Mammary epithelial cell (primary cell): ENCODE results near the gene GRIN3B.

Experiments used
- CTCF ChIP-seq, 2 donors: IDR thresholded peaks in 1 of 2; conservative IDR thresholded peaks in 1 of 2; 2 replicates each; pipeline ENCODE4 v1.5.1; 2011 to 2012; ENCODE audit warnings: inconsistent platforms in 2 of 2, low read length in 2 of 2, mild to moderate bottlenecking in 2 of 2, control low read depth in 1 of 2, low read depth in 1 of 2; ENCODE audit not compliant: insufficient read depth in 1 of 2; ENCODE audit errors: extremely low read depth in 1 of 2
- EZH2 ChIP-seq: IDR thresholded peaks from 2 replicates; pipeline ENCODE4 v1.6.1; 2012; ENCODE audit warnings: low read length, inconsistent platforms, borderline replicate concordance

GRCh38 chr19:1046836-1047695 lies 46.8 kb downstream of the GRIN3B start:
- TF ChIP-seq CTCF (conservative IDR thresholded peaks at IDR 0.05 in 1 of 2, IDR thresholded peaks at IDR 0.05 in 1 of 2; ENCODE audit: extremely low read depth in 1 of 2, insufficient read depth in 1 of 2, low read depth in 1 of 2, low read length in 2 of 2): no peak
- no peak for TF ChIP-seq EZH2
